ENCODE data around the gene RBM18.

The RBM18 gene

GRCh38 chr9:122265149-122265915, 692 bp upstream of the RBM18 start:
- ChIA-PET CTCF (interaction anchor here (0.7 to 3.0 kb wide), 9 partner anchors 18 to 167 kb away, joined by 3 to 15 read pairs (median 5); no protein-coding TSS in a partner anchor), POLR2A (interaction anchor here (0.8 to 1.2 kb wide), 3 partner anchors 11 to 166 kb away, joined by 3 read pairs; no protein-coding TSS in a partner anchor)
- TF ChIP-seq CTCF (IDR thresholded peaks at IDR 0.05; ENCODE audit: insufficient read depth, low read length, missing control alignments) = no peak
- no peak for DNase-seq (ENCODE audit: low read depth, low spot score)
- H3K4me3 ChIP-seq (ENCODE audit: low read depth, low read length) = peak overlapping the region; percentile 96

GRCh38 chr9:122263699-122264349, 816 bp downstream of the RBM18 start:
- CTCF ChIA-PET = interaction anchor here (0.6 to 3.0 kb wide), 8 partner anchors 9 to 143 kb away, joined by 3 to 15 read pairs (median 3); no protein-coding TSS in a partner anchor
- DNase-seq (ENCODE audit: low read depth, low spot score) = no peak
- peak overlapping the region; percentile 96 for H3K4me3 ChIP-seq (ENCODE audit: low read depth, low read length)
- TF ChIP-seq CTCF (IDR thresholded peaks at IDR 0.05; ENCODE audit: insufficient read depth, low read length, missing control alignments) = no peak
- POLR2A ChIA-PET = no interaction called here

GRCh38 chr9:122262073-122262472, 2.6 kb downstream of the RBM18 start:
- CTCF ChIA-PET = interaction anchor here (0.6 to 2.6 kb wide), 5 partner anchors 17 to 563 kb away, joined by 3 to 7 read pairs (median 5); no protein-coding TSS in a partner anchor
- H3K4me3 ChIP-seq (ENCODE audit: low read depth, low read length) = no peak overlapping the region
- TF ChIP-seq CTCF (IDR thresholded peaks at IDR 0.05; ENCODE audit: insufficient read depth, low read length, missing control alignments) = no peak
- POLR2A ChIA-PET = no interaction called here
- no peak for DNase-seq (ENCODE audit: low read depth, low spot score)

- no peak overlapping the region for H3K4me3 ChIP-seq (ENCODE audit: low read depth, low read length)
- CTCF ChIA-PET = interaction anchor here (1.2 to 1.3 kb wide), 2 partner anchors 17 to 137 kb away, joined by 3 to 4 read pairs; no protein-coding TSS in a partner anchor
- POLR2A ChIA-PET = no interaction called here
- peak; percentile 54 for DNase-seq (ENCODE audit: low read depth, low spot score)
- TF ChIP-seq CTCF (IDR thresholded peaks at IDR 0.05; ENCODE audit: insufficient read depth, low read length, missing control alignments) = no peak
Measured at GRCh38 chr9:122261469-122261881, 3.2 kb downstream of the RBM18 start.

GRCh38 chr9:122258886-122259415, 5.7 kb downstream of the RBM18 start:
- no peak for TF ChIP-seq CTCF (IDR thresholded peaks at IDR 0.05; ENCODE audit: insufficient read depth, low read length, missing control alignments)
- no peak for DNase-seq (ENCODE audit: low read depth, low spot score)
- ChIA-PET POLR2A (no interaction called here), CTCF (interaction anchor here (1.1 kb wide), 1 partner anchor 136 kb away, joined by 3 read pairs; no protein-coding TSS in a partner anchor)
- H3K4me3 ChIP-seq (ENCODE audit: low read depth, low read length) = no peak overlapping the region

GRCh38 chr9:122256206-122256605, 8.4 kb downstream of the RBM18 start:
- no peak for DNase-seq (ENCODE audit: low read depth, low spot score)
- ChIA-PET CTCF (interaction anchor here (0.6 to 1.0 kb wide), 2 partner anchors 161 to 196 kb away, joined by 3 read pairs; no protein-coding TSS in a partner anchor), POLR2A (no interaction called here)
- no peak for TF ChIP-seq CTCF (IDR thresholded peaks at IDR 0.05; ENCODE audit: insufficient read depth, low read length, missing control alignments)
- no peak overlapping the region for H3K4me3 ChIP-seq (ENCODE audit: low read depth, low read length)

Data from AG04449 (cell line).